H54 (cell line): ENCODE measurements around the gene MED27.

Experiments
- DNase-seq: peaks from one replicate; pipeline ENCODE4 v3.0.0; 2011; ENCODE audit warnings: low spot score, mixed read lengths; ENCODE audit not compliant: insufficient read length
- FAIRE-seq: peaks from 3 replicates; lab custom pipeline; 2011; peaks lifted over from hg19 to GRCh38; lab: Jason Lieb, UNC
- POLR2A ChIP-seq: IDR thresholded peaks from 2 replicates; pipeline ENCODE4 v1.6.1; 2011; ENCODE audit warnings: low read depth, mild to moderate bottlenecking, low read length

Gene MED27

GRCh38 chr9:131874916-131875670, 204.6 kb downstream of the MED27 start:
- no peak for TF ChIP-seq POLR2A
- no peak for DNase-seq
- FAIRE-seq, result no peak

GRCh38 chr9:131874447-131874846, 205.2 kb downstream of the MED27 start:
- no peak for TF ChIP-seq POLR2A
- DNase-seq (no peak), FAIRE-seq (no peak)

- DNase-seq, result no peak
- no peak for TF ChIP-seq POLR2A
- no peak for FAIRE-seq
Observed at GRCh38 chr9:131873891-131874440, 205.7 kb downstream of the MED27 start.

- DNase-seq (no peak), FAIRE-seq (no peak)
- TF ChIP-seq POLR2A, result no peak
Observed at GRCh38 chr9:131873335-131873734, 206.3 kb downstream of the MED27 start.

- FAIRE-seq (no peak), DNase-seq (no peak)
- TF ChIP-seq POLR2A, result no peak
Observed at GRCh38 chr9:131872702-131873101, 207.0 kb downstream of the MED27 start.

GRCh38 chr9:131872006-131872405, 207.7 kb downstream of the MED27 start:
- no peak for TF ChIP-seq POLR2A
- no peak for FAIRE-seq
- no peak for DNase-seq

GRCh38 chr9:131870156-131870555, 209.5 kb downstream of the MED27 start:
- FAIRE-seq, result no peak
- TF ChIP-seq POLR2A, result no peak

GRCh38 chr9:131869348-131869747, 210.3 kb downstream of the MED27 start:
- FAIRE-seq, result no peak
- DNase-seq, result no peak

More at GRCh38 chr9:131870156-131870555, 209.5 kb downstream of the MED27 start:
- no peak for DNase-seq

GRCh38 chr9:131868766-131869165, 210.9 kb downstream of the MED27 start:
- DNase-seq, result no peak
- FAIRE-seq, result no peak
- TF ChIP-seq POLR2A, result no peak

More at GRCh38 chr9:131869348-131869747, 210.3 kb downstream of the MED27 start:
- no peak for TF ChIP-seq POLR2A

GRCh38 chr9:131867611-131868192, 212.0 kb downstream of the MED27 start:
- no peak for TF ChIP-seq POLR2A
- no peak for DNase-seq
- FAIRE-seq, result no peak

GRCh38 chr9:131865446-131866195, 214.0 kb downstream of the MED27 start:
- FAIRE-seq, result no peak
- TF ChIP-seq POLR2A, result no peak
- no peak for DNase-seq

- no peak for DNase-seq
- FAIRE-seq, result no peak
- no peak for TF ChIP-seq POLR2A
Observed at GRCh38 chr9:131864531-131864930, 215.1 kb downstream of the MED27 start.

GRCh38 chr9:131863306-131863896, 216.3 kb downstream of the MED27 start:
- DNase-seq, result no peak
- no peak for FAIRE-seq
- TF ChIP-seq POLR2A, result no peak
